ENCODE results near the gene HCN3. TPM values are rescaled to one million over a fixed set of nuclear protein-coding genes. Genes with fewer than 3 reads are reported as not detected.

The HCN3 gene
- total and polyA plus RNA-seq, 9 donors = 0.69 to 7.1 (median 2.9) TPM

GRCh38 chr1:155293086-155293749 lies 16.0 kb downstream of the HCN3 start:
- Histone ChIP-seq H3K9me3 (no peaks in the 10 kb centered on the region), H3K36me3 (no peaks in the 10 kb centered on the region), H3K27ac (no peak overlapping the region), H3K4me1 (ENCODE audit: insufficient read depth) (peaks cover 3% of the 10 kb centered on the region), H3K27me3 (no peaks in the 10 kb centered on the region), H3K4me3 (no peak overlapping the region)
- no peak for DNase-seq
- no peak for TF ChIP-seq POLR2A (IDR thresholded peaks at IDR 0.05)
- TF ChIP-seq, protein P1, sequence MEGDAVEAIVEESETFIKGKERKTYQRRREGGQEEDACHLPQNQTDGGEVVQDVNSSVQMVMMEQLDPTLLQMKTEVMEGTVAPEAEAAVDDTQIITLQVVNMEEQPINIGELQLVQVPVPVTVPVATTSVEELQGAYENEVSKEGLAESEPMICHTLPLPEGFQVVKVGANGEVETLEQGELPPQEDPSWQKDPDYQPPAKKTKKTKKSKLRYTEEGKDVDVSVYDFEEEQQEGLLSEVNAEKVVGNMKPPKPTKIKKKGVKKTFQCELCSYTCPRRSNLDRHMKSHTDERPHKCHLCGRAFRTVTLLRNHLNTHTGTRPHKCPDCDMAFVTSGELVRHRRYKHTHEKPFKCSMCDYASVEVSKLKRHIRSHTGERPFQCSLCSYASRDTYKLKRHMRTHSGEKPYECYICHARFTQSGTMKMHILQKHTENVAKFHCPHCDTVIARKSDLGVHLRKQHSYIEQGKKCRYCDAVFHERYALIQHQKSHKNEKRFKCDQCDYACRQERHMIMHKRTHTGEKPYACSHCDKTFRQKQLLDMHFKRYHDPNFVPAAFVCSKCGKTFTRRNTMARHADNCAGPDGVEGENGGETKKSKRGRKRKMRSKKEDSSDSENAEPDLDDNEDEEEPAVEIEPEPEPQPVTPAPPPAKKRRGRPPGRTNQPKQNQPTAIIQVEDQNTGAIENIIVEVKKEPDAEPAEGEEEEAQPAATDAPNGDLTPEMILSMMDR (IDR thresholded peaks at IDR 0.05) = no peak
- TF ChIP-seq EP300 (IDR thresholded peaks at IDR 0.05) = no peak
- WGBS, 3 donors = 80 to 88% (median 87%) methylated on average over 17 of the region's 17 CpGs
- intact Hi-C loops (cut with DNase I) = no loop called here

DNA sequence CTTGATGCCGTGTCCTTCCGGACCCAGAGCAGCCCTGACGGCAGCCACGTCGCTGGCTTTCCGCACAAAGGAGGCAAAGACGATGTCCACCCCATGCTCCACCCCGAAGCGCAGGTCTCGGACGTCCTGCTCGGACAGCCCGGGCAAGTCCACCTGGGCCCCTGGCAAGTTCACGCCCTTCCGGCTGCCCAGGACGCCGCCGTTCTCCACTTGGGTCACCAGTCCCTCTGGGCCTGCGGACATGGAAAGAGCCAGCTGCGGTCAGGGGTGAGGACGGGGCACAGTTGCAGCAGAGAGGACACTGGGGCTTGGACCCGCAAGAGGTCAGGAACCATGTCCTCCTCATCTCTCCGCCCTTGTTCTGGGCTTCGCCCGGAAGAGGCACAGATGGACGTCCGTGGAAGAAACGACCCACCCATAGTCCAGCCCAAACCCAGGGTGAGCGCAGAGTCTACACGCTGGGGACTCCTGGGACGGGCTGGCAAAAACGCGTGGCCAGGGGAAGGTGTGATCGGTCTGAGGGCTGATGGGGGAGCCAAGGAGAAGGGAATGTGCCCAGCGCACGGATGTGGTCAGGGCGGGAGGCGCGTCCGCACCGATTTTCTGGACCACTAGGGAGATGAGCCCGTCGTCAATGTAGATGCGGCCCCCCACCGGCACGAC lies 17.4 kb downstream of the HCN3 start:
- intact Hi-C loops (cut with DNase I) = no loop called here
- DNase-seq = no peak
- Histone ChIP-seq H3K4me3 (no peak overlapping the region), H3K4me1 (ENCODE audit: insufficient read depth) (peaks cover 3% of the 10 kb centered on the region), H3K27ac (no peak overlapping the region), H3K9me3 (no peaks in the 10 kb centered on the region), H3K27me3 (no peaks in the 10 kb centered on the region), H3K36me3 (no peaks in the 10 kb centered on the region)
- TF ChIP-seq POLR2A (IDR thresholded peaks at IDR 0.05) = no peak
- TF ChIP-seq EP300 (IDR thresholded peaks at IDR 0.05) = no peak
- TF ChIP-seq, protein P1 (IDR thresholded peaks at IDR 0.05) = no peak
- 27 to 38% (median 37%) methylated on average over 41 to 46 of the region's 46 CpGs for WGBS, 3 donors

DNA sequence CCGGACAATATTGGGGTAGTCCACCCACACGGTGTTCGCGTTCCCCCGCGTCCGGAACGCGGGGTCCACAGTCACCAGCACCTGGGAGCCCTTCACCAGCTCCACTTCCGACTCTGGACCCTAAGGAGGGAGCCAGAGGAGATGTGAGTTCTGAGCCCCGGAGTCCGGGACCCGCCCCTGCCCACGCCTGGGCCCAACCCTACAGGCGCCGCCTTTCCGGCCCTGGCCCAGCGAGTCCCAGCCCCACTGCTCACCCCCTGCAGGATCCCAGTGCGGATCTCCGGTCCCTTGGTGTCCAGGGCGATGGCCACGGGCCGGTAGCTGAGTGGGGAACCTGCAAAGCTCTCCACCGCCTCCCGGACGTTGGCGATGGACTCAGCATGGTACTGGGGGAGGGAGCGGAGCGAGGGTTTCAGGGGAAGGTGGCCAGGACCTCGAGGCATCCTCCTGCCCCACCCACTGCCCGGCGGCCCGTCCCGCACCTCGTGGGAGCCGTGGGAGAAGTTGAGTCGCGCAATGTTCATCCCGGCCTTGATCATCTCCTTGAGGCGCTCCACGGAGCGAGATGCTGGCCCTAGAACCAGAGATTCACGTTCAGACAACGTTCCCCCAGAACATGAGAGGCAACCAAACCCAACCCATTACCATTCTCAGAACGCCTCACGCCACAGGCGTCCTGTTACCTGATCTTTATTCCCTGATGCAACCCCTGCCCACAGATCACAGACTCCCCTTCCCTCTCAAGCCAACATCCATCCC lies 18.1 kb downstream of the HCN3 start:
- TF ChIP-seq EP300 (IDR thresholded peaks at IDR 0.05) (no peak), POLR2A (IDR thresholded peaks at IDR 0.05) (no peak)
- TF ChIP-seq, protein P1 (IDR thresholded peaks at IDR 0.05) = no peak
- no peaks in the 10 kb centered on the region for H3K36me3 ChIP-seq
- H3K27ac ChIP-seq = no peak overlapping the region
- peaks cover 3% of the 10 kb centered on the region for H3K4me1 ChIP-seq (ENCODE audit: insufficient read depth)
- WGBS, 3 donors = 7 to 18% (median 11%) methylated on average over 21 to 47 of the region's 47 CpGs
- intact Hi-C loops (cut with DNase I) = no loop called here
- DNase-seq = no peak
- H3K9me3 ChIP-seq = no peaks in the 10 kb centered on the region
- no peak overlapping the region for H3K4me3 ChIP-seq
- no peaks in the 10 kb centered on the region for H3K27me3 ChIP-seq

DNA sequence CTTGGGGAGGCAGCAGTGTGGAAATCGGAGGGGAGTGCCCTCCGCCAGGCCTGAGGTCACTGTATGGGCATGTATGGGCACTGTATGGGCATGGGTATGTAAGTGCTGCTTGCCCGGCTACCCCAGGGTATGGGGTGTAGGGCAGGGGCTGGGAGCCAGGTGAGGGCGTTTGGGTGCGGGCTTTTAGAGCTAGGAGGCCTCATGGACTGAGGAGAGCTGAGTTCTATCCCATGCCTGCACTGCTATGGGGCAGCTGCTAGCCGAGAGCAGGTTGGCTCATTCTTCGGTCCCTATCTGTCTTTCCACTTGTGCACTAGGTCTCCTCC lies 18.6 kb downstream of the HCN3 start:
- Histone ChIP-seq H3K4me3 (no peak overlapping the region), H3K4me1 (ENCODE audit: insufficient read depth) (peaks cover 3% of the 10 kb centered on the region), H3K27me3 (no peaks in the 10 kb centered on the region), H3K27ac (no peak overlapping the region), H3K36me3 (no peaks in the 10 kb centered on the region), H3K9me3 (no peaks in the 10 kb centered on the region)
- no peak for TF ChIP-seq EP300 (IDR thresholded peaks at IDR 0.05)
- intact Hi-C loops (cut with DNase I) = no loop called here
- 80 to 86% (median 80%) methylated on average over 7 of the region's 7 CpGs for WGBS, 3 donors
- DNase-seq = no peak
